Left lobe of liver (tissue), 2 donors: ENCODE data around the gene USP25. TPM values are rescaled to one million over a fixed set of nuclear protein-coding genes. Genes with fewer than 3 reads are reported as not detected.

Experiments used
- ATAC-seq: fragments of 200-7000 bp; cut with Tn5 transposase; one replicate; pipeline ENCODE4 v1.9.1; 2020; ENCODE audit warnings: mild to moderate bottlenecking, moderate library complexity
- DNase-seq: peaks from one replicate; pipeline ENCODE4 v3.0.0-alpha.2; 2020; ENCODE audit warnings: low spot score
- total RNA-seq: library from RNA; stranded (reverse); gene quantifications from one replicate; pipeline ENCODE4 v1.2.1, GENCODE V29; 2021
- donor health status: DM: no; HTN: no; CAD: no; lungs with moderate emphysema.
- donor health status: DM: no; HTN: yes; CAD: no.

The USP25 gene, protein sequence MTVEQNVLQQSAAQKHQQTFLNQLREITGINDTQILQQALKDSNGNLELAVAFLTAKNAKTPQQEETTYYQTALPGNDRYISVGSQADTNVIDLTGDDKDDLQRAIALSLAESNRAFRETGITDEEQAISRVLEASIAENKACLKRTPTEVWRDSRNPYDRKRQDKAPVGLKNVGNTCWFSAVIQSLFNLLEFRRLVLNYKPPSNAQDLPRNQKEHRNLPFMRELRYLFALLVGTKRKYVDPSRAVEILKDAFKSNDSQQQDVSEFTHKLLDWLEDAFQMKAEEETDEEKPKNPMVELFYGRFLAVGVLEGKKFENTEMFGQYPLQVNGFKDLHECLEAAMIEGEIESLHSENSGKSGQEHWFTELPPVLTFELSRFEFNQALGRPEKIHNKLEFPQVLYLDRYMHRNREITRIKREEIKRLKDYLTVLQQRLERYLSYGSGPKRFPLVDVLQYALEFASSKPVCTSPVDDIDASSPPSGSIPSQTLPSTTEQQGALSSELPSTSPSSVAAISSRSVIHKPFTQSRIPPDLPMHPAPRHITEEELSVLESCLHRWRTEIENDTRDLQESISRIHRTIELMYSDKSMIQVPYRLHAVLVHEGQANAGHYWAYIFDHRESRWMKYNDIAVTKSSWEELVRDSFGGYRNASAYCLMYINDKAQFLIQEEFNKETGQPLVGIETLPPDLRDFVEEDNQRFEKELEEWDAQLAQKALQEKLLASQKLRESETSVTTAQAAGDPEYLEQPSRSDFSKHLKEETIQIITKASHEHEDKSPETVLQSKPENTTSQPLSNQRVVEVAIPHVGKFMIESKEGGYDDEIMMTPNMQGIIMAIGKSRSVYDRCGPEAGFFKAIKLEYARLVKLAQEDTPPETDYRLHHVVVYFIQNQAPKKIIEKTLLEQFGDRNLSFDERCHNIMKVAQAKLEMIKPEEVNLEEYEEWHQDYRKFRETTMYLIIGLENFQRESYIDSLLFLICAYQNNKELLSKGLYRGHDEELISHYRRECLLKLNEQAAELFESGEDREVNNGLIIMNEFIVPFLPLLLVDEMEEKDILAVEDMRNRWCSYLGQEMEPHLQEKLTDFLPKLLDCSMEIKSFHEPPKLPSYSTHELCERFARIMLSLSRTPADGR
- total RNA-seq: 17.2 TPM

DNA sequence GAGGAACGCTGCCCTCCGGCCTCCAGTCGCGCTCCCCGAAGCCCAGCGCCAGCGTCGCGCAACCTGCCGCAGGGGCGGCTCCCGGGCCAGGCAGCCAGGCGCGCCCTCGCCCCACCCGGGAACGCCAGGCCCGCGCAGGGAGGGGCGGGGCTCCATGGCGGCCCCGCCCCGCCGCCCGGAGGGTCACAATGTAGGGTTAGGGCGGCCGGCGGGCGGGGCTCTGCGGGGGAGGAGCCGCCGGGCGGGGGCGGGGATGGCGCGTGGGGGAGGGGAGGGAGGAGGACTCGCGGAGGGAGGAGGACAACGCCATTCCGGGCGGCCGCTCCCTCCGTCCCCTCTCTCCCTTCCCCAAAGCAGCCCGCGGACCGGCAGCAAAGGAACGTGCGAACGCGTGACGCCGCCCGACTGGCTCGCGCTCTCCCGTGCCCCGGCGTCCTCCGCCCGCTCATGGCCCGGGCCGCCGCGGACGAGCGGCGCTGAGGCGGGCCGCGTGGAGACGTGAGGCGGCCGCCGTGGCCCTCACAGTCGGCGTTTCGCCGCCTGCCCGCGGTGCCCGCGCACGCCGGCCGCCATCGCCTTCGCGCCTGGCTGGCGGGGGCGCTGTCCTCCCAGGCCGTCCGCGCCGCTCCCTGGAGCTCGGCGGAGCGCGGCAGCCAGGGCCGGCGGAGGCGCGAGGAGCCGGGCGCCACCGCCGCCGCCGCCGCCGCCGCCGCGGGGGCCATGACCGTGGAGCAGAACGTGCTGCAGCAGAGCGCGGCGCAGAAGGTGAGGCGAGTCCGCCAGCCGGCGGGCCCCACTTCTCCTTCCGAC is at the start of gene USP25:
USP25 (plus strand) TSS at position 309 of the 810 bp plus-strand sequence; CDS start at position 721, 412 bp downstream.
- peak; percentile 94 for ATAC-seq
- peak; percentile 94 for DNase-seq

DNA sequence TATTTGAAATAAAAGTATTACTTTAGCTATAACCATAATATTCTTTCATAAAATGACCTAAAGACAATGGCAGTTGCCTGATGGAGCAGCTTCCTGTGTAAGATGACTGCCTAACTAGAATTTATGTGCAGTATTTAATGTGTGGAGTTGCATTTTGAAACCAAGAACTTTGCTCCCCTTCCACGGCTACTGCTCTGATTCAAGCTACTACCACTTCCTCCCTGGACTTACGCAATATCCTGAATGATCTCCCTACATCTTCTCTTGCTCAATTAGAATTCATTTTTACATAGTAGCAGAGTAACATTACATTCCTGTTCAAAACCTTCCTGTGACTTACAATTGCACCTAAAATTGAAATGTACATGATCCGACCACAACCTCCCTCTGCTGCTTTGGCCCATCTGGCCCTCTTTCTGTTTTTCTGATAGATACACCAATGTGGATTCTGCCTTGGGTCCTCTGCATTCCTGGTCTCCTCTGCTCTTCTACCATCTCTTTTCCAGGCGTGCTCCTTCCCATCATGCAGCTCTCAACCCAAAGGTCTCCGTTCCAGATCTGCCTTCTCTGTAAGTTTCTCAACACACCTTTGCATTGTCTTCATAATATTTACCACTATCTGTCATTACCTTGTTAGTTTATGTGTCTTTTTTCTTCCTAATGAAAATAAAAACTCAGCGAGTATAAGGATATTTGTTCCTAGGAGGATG is 47.4 kb upstream of the USP25 start:
- ATAC-seq (peak; percentile 52), DNase-seq (no peak)

DNA sequence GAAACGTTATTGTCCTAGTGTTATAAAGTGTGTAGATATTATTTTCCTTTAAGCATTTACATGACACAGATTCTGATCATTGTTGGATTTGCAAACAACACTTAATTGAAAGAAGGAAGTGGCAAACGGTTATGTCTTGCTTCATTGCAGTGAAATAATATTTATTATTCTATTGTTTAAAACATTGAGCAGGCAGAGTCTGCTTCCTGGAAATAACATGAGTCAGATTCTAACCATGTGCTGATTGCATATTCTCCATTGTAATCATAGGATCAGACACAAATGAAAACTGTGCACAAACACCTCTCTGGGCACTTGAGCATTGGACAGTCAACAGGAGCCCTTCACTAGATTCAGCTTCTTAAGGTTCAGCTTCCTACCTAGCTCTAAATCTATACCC is 46.8 kb upstream of the USP25 start:
- DNase-seq (no peak), ATAC-seq (no peak)

DNA sequence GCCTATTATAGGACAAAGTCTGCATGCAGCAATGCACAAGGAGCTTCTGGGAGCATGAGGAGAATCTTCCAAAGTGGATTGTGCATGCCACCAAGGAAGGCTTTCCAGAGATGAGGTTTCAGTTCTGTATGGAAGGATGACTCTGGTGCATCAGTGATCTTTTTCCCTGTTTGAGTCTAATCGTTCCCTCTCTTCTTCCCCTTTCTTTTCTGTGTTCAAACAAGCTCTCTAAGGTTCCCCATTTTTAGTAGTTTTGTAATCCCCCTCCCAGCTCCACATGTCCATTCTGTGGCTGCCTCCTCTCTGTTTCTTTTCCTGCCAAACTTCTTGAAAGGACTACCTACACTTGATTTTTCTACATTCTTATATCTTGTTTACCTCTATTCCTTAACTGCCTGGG is 43.3 kb upstream of the USP25 start:
- peak; percentile 28 for ATAC-seq
- no peak for DNase-seq

DNA sequence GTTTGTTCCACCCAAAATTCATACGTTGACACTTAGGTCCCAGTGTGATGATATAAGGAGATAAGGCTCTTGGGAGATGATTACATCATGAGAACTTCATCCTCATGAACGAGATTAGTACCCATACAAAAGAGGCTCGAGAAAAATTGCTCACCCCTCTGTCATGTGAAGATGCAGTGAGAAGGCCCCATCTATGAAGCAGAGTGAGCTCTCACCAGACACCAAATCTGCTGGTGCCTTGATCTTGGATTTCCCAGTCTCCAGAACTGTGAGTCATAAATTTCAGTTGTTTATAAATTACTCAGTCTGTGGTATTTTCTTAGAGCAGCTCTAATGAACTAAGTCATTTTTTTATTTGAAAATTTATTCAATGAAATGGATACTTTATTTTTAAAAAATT is 42.6 kb upstream of the USP25 start:
- no peak for DNase-seq
- ATAC-seq: no peak

DNA sequence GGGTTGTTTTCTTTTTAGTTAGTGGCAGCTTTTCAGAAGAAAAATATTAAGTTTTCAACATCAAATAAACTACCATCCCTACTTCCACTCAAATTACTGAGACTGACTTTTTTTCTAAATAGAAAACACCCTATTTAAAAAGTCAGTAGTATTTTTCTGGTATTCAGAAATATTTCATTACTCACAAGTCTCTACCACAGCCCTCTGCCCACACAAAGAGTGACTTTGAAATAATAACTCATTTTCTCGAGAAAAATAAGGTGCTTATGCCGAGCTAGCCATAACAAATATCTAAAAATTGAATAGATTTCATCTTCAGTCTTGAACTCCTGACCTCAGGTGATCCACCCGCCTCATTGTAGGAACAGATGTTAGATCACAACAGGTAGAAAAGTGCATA is 41.8 kb upstream of the USP25 start:
- ATAC-seq (no peak), DNase-seq (no peak)

DNA sequence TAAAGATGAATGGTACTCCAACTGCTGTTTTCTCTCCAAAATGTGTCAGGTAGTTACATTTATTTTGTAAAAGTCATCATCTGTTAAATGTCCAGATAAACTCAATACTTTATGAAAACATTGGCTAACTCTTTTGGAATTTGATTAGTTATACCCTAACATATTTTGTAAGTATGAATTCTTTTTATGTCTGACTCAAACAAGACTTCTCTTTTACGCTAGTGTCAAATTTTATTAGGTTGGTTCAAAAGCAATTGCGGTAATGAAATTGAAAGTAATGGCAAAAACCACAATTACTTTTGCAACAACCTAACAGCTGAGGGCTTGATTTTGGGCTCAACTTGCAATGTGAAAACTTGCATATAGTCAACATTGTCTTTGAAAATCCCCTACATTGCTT is 41.0 kb upstream of the USP25 start:
- no peak for ATAC-seq
- no peak for DNase-seq

DNA sequence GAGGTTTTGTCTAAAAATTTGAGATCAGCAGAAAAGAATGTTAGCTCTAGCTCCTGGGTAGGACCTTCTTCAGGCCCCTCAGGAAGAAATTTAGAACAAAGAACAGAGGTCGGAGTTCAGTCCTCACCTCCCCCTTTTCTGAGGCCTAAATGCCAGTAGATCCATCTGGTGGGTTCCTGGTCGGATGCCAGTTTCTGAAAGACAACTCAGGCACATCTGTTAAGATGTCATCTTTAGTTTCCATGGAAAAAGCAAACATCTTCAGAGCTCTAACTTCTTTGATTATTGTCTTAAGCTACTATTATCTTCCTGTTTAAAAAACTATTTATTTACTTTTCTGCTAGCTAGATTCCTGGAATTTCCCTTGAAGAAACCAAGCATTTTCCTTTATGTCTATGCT is 37.1 kb upstream of the USP25 start:
- no peak for DNase-seq
- ATAC-seq: no peak

DNA sequence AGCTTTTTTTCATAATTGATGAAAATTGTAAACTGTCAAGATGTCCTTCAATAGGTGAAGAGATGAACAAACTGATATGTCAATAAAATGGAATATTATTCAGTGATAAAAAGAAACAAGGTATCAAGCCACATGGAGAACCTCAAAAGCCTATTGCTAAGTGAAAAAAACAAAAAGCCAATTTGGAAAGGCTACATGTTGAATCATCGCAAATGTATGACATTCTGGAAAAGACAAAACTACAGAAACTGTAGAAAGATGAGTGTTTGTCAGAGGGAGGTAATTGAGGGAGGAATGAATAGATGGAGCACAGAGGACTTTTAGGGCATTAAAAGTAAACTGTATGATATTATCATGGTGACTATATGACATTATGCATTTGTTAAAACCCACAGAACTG is 34.5 kb upstream of the USP25 start:
- ATAC-seq (no peak), DNase-seq (no peak)

DNA sequence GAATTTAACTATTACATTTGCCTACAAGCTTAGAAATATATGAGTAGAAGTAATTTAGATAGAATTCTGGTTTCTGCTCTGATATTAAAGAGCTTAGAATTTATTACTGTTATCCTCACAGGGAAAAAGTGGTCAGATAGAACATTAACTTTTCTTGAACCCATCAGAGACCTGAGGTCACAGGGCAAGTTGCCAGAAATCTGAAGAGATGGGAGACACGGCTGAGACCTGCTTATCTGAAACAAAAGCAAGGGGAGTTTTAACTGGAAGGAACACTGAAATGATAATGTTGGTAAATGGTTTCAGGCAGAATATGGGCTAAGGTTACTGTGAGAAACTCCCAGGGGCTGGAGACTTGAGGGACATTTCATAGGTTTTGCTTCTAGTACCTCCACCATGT is 28.0 kb upstream of the USP25 start:
- no peak for DNase-seq
- ATAC-seq: no peak

DNA sequence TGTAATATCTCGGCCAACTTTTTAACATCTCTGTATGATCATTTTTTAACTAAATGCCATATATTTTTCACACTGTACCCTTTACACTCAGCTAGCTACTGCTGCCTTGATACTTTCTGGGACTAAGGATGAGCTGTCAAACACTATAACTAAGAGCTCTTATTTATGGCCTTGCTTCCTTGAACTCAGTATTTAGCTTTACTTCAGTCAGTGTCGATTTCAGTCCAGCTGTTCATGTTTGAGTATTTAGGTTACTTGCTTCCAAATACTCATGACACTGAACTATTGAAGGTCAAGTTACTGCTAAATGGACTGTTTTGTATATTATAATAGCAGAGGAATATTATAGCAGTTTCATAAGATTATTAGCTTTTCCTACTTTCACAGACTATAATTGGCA is 25.9 kb upstream of the USP25 start:
- no peak for ATAC-seq
- no peak for DNase-seq

DNA sequence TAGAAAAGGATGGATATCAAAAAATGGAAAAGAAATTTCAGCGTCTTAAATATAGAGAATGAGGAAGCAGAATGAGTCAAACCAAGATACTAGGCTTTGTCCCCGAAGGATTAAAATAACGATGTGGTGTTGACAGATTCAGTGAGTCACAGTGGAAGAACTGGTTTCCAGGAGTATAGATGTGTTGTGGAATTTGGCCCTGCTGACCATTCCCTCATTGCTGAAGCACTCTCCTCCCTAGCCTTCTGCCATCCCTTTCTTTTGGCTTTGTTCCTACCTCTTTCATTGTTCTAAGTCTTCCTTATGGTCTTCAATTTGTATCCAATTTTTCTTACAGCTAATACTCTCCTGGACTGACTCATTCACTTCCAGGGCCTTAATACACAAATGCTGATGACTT is 23.1 kb upstream of the USP25 start:
- ATAC-seq (no peak), DNase-seq (no peak)

DNA sequence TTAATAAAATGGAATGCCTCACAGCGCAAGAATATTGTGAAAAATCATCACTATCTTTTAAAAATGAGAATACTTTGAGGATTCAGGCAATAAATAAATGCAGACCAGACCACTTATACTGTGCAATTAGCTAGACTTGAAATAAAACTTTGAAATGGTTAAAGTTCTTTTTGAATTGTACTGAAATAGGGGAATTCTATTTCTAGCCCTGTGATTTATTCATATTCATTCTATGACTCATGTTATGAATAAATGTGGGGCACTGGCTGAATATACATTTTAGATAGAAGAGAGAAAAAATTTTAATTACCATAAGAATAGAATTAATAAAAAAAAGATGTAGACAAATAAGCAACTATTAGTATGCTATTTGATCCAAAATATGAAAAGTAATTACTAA is 16.4 kb upstream of the USP25 start:
- ATAC-seq (no peak), DNase-seq (no peak)

DNA sequence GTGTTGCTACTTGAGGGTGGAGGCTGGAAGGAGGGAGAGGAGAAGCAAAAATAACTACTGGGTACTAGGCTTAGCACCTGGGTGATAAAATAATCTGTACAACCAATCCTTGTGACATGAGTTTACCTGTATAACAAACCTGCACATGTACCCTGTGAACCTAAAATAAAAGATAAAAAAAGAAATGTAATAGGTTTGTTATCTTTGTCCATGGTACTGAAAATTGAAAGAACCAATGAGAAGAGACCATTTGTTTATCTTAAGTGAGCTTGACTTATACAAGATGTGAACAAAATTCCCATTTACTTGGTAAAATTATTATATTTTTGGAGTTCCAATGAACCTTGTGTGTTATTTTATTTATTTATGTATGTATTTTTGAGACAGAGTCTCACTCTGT is 11.1 kb upstream of the USP25 start:
- ATAC-seq (no peak), DNase-seq (no peak)

DNA sequence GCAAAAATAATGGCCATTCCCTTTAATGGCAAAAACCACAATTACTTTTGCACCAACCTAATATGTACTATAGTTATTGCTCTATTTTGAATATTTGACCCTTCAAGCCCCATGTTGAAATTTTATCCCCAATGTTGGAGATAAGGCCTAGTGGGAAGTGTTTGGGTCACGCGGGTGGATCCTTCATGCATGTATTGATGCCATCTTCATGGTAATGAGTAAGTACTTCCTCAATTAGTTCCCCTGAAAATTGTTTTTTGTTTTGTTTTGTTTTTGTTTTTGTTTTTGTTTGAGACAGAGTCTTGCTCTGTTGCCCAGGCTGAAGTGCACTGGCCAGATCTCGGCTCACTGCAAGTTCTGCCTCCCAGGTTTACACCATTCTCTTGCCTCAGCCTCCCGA is 9.8 kb upstream of the USP25 start:
- no peak for DNase-seq
- no peak for ATAC-seq

DNA sequence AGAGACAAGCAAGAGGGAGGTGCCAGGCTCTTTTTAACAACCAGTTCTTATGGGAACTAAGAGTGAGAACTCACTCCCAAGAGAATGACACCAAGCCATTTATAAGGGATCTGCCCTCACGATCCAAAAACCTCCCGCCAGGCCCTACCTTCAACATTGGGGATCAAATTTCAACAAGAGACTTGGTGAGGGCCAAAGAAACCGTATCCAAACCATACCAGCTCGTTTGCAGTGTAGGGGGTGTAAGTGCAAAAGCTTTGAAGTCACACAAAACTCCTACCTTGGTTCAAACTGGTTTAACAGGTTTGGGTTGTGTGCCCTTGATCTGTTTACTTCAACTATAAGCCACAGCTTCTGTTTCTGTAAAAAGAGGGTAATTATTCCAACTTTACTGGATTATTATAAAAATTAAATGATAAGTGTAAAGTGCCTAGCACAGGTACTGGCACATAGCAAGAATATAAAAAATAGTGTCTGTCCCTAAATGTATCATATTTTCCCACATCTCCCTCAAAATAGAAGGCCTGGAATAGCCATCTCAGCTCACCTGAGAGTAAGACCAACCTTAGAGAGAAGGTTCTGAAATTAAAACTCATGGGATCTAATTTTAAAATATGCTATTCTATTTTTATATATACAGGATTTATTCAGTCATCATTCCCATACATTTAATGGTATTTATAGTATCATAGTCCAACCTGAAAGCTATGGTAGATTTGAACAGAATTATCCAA is 7.0 kb upstream of the USP25 start:
- no peak for ATAC-seq
- no peak for DNase-seq

DNA sequence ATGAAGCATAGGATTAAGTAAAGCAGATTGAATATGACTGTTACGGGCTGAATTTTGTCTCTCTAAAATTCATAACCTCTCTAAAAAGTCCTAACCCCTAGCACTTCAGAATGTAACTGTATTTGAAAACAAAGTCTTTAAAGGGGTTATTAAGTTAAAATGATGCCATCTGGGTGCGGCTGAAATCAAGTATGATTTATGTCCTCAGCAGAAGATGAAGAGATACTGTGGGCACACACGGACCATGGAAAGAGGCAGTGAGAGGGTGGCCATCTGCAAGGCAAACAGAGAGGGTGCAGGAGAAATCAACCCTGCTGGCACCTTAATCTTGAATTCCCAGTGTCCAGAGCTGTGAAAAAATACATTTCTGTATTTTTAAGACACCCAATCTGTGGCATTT is 3.8 kb upstream of the USP25 start:
- no peak for ATAC-seq

DNA sequence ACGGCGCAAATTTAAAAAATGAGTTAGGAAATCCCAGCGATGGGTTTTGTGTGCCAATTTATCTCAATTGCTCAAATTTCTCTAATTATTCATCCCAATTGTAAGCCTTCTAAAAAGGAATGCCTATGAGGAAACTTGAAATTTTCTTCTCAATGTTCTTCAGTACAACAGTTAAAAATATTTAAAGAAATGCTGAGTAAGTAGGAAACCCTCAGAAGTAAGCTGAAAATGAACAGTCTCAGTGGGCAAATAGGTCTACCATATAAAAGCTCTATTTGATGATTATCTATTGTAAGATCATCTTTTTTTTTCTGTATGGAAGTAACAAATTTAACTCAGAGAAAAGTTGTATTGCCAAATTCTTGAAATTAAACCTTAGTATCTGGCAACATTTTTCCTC is 1.7 kb upstream of the USP25 start:
- ATAC-seq (no peak), DNase-seq (no peak)

More for the DNA sequence above, 3.8 kb upstream of the USP25 start:
- no peak for DNase-seq

DNA sequence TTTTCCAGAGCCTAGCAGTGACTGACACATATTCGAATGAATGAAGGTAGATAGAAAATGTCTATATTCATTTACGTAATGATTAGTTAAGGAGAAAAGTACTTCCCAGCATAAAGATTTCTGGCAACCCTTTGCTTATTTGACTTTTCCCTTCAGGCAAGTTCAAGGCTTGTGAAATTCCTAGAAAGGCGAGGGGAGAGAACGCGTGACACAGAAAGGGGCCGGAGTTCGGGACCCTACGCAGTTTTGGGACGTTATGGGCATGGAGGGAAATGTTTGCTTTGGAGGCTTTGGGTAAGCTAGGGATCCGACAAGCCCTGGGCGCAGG is 472 bp upstream of the USP25 start:
- ATAC-seq (no peak), DNase-seq (no peak)
